Heart left ventricle (tissue), 16 donors: ENCODE data around the gene TAF6L. TPM values are rescaled to one million over a fixed set of nuclear protein-coding genes. Genes with fewer than 3 reads are reported as not detected.
A peak's percentile ranks its signal among the peaks of the same experiment; 100 is the strongest.

ENCODE experiments used
- ATAC-seq, 4 donors: fragments of 200-7000 bp; cut with Tn5 transposase; one replicate each; pipeline ENCODE4 v1.9.1; 2020 to 2022; ENCODE audit warnings: moderate library complexity in 4 of 4, mild to moderate bottlenecking in 3 of 4, moderate number of reproducible peaks in 1 of 4
- DNase-seq, 5 donors: peaks; one replicate each; pipeline ENCODE4 v3.0.0-alpha.2; 2020
- H3K27ac ChIP-seq, 12 donors: fragments of 200-600 bp; sonication (generic) in 4 of 12; one replicate each; pipeline versions ENCODE4 v1.5.0 to v1.8.0; 2016 to 2022; ENCODE audit warnings: mild to moderate bottlenecking in 2 of 12
- H3K27me3 ChIP-seq, 9 donors: fragments of 200-600 bp; sonication (generic) in 2 of 9; one replicate each; pipeline versions ENCODE4 v1.5.1 to v1.8.0; 2016 to 2022; ENCODE audit warnings: mild to moderate bottlenecking in 3 of 9
- H3K36me3 ChIP-seq, 9 donors: fragments of 200-600 bp; sonication (generic) in 2 of 9; one replicate each; pipeline versions ENCODE4 v1.5.0 to v1.8.0; 2018 to 2022; ENCODE audit warnings: mild to moderate bottlenecking in 2 of 9
- H3K4me1 ChIP-seq, 12 donors: fragments of 200-600 bp; sonication (generic) in 4 of 12; one replicate each; pipeline versions ENCODE4 v1.5.0 to v1.8.0; 2016 to 2022; ENCODE audit warnings: mild to moderate bottlenecking in 3 of 12
- H3K4me3 ChIP-seq, 12 donors: fragments of 200-600 bp; sonication (generic) in 4 of 12; one replicate each; pipeline versions ENCODE4 v1.5.0 to v1.8.0; 2017 to 2022; ENCODE audit warnings: mild to moderate bottlenecking in 9 of 12, moderate library complexity in 4 of 12
- H3K9me3 ChIP-seq, 12 donors: fragments of 200-600 bp; sonication (generic) in 4 of 12; one replicate each; pipeline versions ENCODE4 v1.5.0 to v1.8.0; 2016 to 2022; ENCODE audit warnings: mild to moderate bottlenecking in 1 of 12
- POLR2A ChIP-seq, 2 donors: fragments of 450-650 bp; IDR thresholded peaks; one replicate each; pipeline ENCODE4 v1.6.1; 2017; ENCODE audit warnings: antibody characterized with exemption in 2 of 2, mild to moderate bottlenecking in 2 of 2, moderate library complexity in 2 of 2
- WGBS, 4 donors: extraction: QIAGEN DNeasy Blood & Tissue Kit in 2 of 4; methylation state at CpG; one replicate each; pipeline versions ENCODE4 v1.1.5 to v1.1.7; 2013 to 2018; 5-methylcytosine and 5-hydroxymethylcytosine counted together
- intact Hi-C, 10 donors: fragments of 100-400 bp; cut with DNase I; formaldehyde crosslinking; loops; one replicate each; pipeline versions ENCODE4 v1.11.1 to v1.14.2; 2022
- polyA plus RNA-seq, 2 donors: library from polyadenylated mRNA; stranded (reverse); fragments of 200-250 nt; gene quantifications; one replicate each; pipeline ENCODE4 v1.2.3, GENCODE V29; 2013
- total RNA-seq, 9 donors: library from RNA; depleted of rRNA in 2 of 9; stranded (reverse); fragments of >200 nt in 2 of 9; fragmentation: NEBNext Ultra II Directional in 3 of 9; extraction: Animal tissue kit (Norgen Biotek cat#: 25700) in 3 of 9; gene quantifications; one replicate each; pipeline versions ENCODE4 v1.1.0 to v1.2.4, GENCODE V29; 2016 to 2023
- TF ChIP-seq, protein P1 (sequence below), 12 donors: fragments of 200-600 bp; sonication (generic) in 4 of 12; IDR thresholded peaks; one replicate each; pipeline versions ENCODE4 v1.5.0 to v1.8.0; 2018 to 2022; ENCODE audit warnings: antibody characterized with exemption in 12 of 12, mild to moderate bottlenecking in 5 of 12
- donor health status: ischemic (EF 13 %, LVEDD 7.1; RV severe dilation, severe dysfunction).
- donor health status: healthy with polysubstance abuse.
- donor health status: DM: no; HTN: yes; CAD: no.
- donor health status: DM: no; HTN: no; CAD: no.
- donor health status: ischemic (EF 25% LVEDD 6.9; RV normal size, moderate dysfunction).
- donor health status: ischemic (EF 25% LVEDD 5.7; RV mildly dilated, moderate dysfunction).
- donor health status: healthy.
- donor health status: DM: yes; HTN: yes; CAD: no.
- donor health status: ischemic (EF 35%, LVEDD 5.7; RV mildly dilated, moderate dysfunction).
- donor health status: nonischemic (EF 11% LVEDD 7.7; RV severe dilation, severe dysfunction).
- donor health status: DM: yes; HTN: yes; CAD: no.
- donor health status: PGD.
- donor health status: ischemic (EF 29% LVEDD 5.4; RV normal size, mild dysfunction).
- donor health status: nonischemic (EF 23%, LVEDD 6.1; RV moderate dilation, normal function).

TAF6L gene
- total and polyA plus RNA-seq, 11 donors, result 7.1 to 19.5 (median 9.3) TPM

DNA sequence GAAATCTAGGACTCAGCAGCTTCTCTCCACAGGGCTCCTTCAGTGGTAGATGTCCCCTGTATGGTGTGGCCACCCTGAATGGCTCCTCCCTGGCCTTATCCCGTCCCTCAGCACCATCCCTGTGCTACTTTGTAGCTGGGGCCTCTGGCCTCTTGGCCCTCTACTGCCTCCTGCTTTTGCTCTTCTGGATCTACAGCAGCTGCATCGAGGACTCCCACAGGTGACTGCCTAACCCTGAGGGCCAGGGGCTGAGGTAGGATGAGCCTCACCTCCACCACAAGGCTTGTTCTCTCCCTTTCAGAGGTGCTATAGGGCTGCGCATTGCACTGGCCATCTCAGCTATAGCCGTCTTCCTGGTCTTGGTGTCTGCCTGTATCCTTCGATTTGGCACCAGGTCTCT, 17.8 kb downstream of the TAF6L start:
- intact Hi-C loops, result loop anchor here in 6 of 10 donors (5.0 kb wide), 2 partner anchors 73 to 93 kb away; partner anchors contain the start of gene SLC3A2 (in 1 of the 6)
- Histone ChIP-seq H3K4me1 (peaks cover 6 to 62% (median 51%) of the 10 kb centered on the region in 12 donors), H3K36me3 (peaks cover 0 to 51% (median 40%) of the 10 kb centered on the region in 9 donors), H3K27me3 (no peaks in the 10 kb centered on the region), H3K4me3 (peak overlapping the region in 3 of 12 donors; percentile 25 to 95 (median 92)), H3K27ac (peak overlapping the region in 7 of 12 donors; percentile 4 to 97 (median 18)), H3K9me3 (no peaks in the 10 kb centered on the region)
- TF ChIP-seq, protein P1, sequence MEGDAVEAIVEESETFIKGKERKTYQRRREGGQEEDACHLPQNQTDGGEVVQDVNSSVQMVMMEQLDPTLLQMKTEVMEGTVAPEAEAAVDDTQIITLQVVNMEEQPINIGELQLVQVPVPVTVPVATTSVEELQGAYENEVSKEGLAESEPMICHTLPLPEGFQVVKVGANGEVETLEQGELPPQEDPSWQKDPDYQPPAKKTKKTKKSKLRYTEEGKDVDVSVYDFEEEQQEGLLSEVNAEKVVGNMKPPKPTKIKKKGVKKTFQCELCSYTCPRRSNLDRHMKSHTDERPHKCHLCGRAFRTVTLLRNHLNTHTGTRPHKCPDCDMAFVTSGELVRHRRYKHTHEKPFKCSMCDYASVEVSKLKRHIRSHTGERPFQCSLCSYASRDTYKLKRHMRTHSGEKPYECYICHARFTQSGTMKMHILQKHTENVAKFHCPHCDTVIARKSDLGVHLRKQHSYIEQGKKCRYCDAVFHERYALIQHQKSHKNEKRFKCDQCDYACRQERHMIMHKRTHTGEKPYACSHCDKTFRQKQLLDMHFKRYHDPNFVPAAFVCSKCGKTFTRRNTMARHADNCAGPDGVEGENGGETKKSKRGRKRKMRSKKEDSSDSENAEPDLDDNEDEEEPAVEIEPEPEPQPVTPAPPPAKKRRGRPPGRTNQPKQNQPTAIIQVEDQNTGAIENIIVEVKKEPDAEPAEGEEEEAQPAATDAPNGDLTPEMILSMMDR (IDR thresholded peaks at IDR 0.05), result no peak
- TF ChIP-seq POLR2A (IDR thresholded peaks at IDR 0.05), result no peak
- DNase-seq (no peak), ATAC-seq (no peak)
- 62 to 74% (median 68%) methylated on average over 5 of the region's 5 CpGs for WGBS, 4 donors

DNA sequence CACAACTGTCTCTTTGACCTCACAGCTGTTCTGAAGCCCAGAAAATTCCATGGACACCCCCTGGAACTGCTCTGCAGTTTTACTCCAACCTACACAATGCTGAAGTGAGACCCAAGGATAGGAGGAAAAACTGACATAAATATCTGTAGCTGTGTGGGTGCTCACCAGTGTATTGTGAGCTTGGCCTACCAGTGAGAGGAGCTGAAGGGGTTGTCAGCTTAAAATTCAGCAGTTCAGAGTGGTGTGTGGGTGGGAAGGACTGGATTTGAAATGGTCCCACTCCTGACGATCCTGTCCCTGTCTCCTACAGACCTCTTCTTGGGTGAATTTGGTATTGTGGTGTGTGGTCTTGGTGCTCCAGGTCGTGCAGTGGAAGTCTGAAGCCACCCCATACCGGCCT, 18.4 kb downstream of the TAF6L start:
- ATAC-seq (no peak), DNase-seq (no peak)
- Histone ChIP-seq H3K9me3 (no peaks in the 10 kb centered on the region), H3K4me3 (no peak overlapping the region), H3K27ac (peak overlapping the region in 3 of 12 donors; percentile 4 to 82 (median 21)), H3K27me3 (no peaks in the 10 kb centered on the region), H3K36me3 (peaks cover 0 to 56% (median 45%) of the 10 kb centered on the region in 9 donors), H3K4me1 (peaks cover 6 to 62% (median 51%) of the 10 kb centered on the region in 12 donors)
- intact Hi-C loops, result loop anchor here in 6 of 10 donors (5.0 kb wide), 2 partner anchors 73 to 93 kb away; partner anchors contain the start of gene SLC3A2 (in 1 of the 6)
- no peak for TF ChIP-seq POLR2A (IDR thresholded peaks at IDR 0.05)
- TF ChIP-seq, protein P1 (IDR thresholded peaks at IDR 0.05), result no peak
- 33 to 55% (median 45%) methylated on average over 2 to 3 of the region's 3 CpGs for WGBS, 4 donors

DNA sequence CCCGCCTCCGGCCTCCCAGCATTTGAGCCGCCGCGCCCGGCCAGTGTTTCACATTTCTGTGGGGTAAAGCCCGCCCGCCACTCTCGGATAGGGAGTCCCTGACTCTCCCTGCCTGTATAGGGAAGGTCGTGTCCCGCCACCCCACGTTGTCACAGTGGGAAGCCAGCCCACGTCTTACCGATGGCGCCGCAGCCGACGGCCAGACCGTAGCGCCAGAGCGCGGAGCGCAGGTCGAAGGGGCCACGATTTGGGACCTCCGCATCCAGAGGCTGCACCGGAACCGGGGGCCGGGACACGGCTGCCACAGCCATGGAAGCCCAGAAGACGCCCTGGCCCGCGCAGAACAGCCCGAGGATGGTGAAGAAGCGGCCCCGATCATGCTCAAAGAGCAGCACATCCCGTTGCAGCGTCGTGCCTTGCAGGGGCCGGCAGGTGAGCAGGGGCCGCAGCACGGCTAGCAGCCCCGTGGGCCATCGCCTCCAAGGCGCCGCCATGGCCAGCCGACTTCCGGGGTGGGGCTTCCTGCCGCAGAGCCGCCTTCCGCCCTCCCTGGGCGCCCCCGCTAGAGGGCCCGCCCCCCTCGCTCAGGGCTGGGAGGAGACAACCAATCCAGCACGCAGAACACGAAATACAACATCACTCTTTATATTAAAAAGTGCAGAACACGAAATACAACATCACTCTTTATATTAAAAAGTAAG, 20.5 kb downstream of the TAF6L start, which contains the start of gene TMEM223:
Gene TMEM223 (minus strand): TSS at position 506 of the 701 bp plus-strand sequence. CDS start 12 bp downstream, at position 494.
- WGBS, 4 donors, result 0% methylated on average over 23 to 58 of the region's 58 CpGs
- Histone ChIP-seq H3K27me3 (no peaks in the 10 kb centered on the region), H3K4me1 (peaks cover 0 to 51% (median 40%) of the 10 kb centered on the region in 12 donors)

More for the DNA sequence above, 20.5 kb downstream of the TAF6L start, which contains the start of gene TMEM223:
- DNase-seq (peak; percentile 92 to 95 (median 93)), ATAC-seq (peak; percentile 83 to 89 (median 86))
- H3K9me3 ChIP-seq, result no peaks in the 10 kb centered on the region
- TF ChIP-seq POLR2A (IDR thresholded peaks at IDR 0.05), result peak in 1 of 2 donors; percentile 84
- TF ChIP-seq, protein P1 (IDR thresholded peaks at IDR 0.05), result peak in 8 of 12 donors; percentile 7 to 40 (median 22)
- peaks cover 0 to 71% (median 65%) of the 10 kb centered on the region in 9 donors for H3K36me3 ChIP-seq
- H3K27ac ChIP-seq, result peak within 1 kb of the TSS; percentile 60 to 98 (median 92)
- peak within 1 kb of the TSS; percentile 50 to 99 (median 93) for H3K4me3 ChIP-seq
- intact Hi-C loops, result loop anchor here in 7 of 10 donors (2.0 to 5.0 kb wide), 4 partner anchors 41 to 51 kb away; partner anchors contain the start of genes STX5 (in 5 of the 7), TEX54 (in 5 of the 7) and WDR74 (in 1 of the 7)
